GM18861 (cell line): Measurements from ENCODE around the gene RAB8B.

Source experiments
- ATAC-seq: cut with Tn5 transposase; IDR thresholded peaks from one replicate; pipeline ENCODE4 v1.9.1; 2021; ENCODE audit not compliant: unreplicated experiment

The RAB8B gene

GRCh38 chr15:63188926-63189871 is at the start of gene RAB8B:
TSS of gene RAB8B (plus strand) at chr15:63189606. CDS start at chr15:63189625, 19 bp downstream.
- ATAC-seq, result peak; percentile 42

GRCh38 chr15:63140936-63141335 is 48.5 kb upstream of the RAB8B start:
- no peak for ATAC-seq

GRCh38 chr15:63145426-63145825 is 44.0 kb upstream of the RAB8B start:
- ATAC-seq, result no peak

- ATAC-seq, result no peak
These were observed 42.7 kb upstream of the RAB8B start for GRCh38 chr15:63146684-63147083.

GRCh38 chr15:63151665-63152064 is 37.7 kb upstream of the RAB8B start:
- no peak for ATAC-seq

- no peak for ATAC-seq
These were observed 33.9 kb upstream of the RAB8B start for GRCh38 chr15:63155486-63155885.

- no peak for ATAC-seq
These were observed 33.2 kb upstream of the RAB8B start for GRCh38 chr15:63156086-63156710.

- no peak for ATAC-seq
These were observed 32.7 kb upstream of the RAB8B start for GRCh38 chr15:63156755-63157117.

- peak; percentile 59 for ATAC-seq
These were observed 32.1 kb upstream of the RAB8B start, which contains the start of gene RPS27L for GRCh38 chr15:63157118-63157843. TSS of gene RPS27L (minus strand) at chr15:63157477. CDS start at chr15:63157405, 72 bp downstream.

GRCh38 chr15:63157891-63158431 is 31.4 kb upstream of the RAB8B start:
- peak; percentile 31 for ATAC-seq

GRCh38 chr15:63160638-63161037 is 28.8 kb upstream of the RAB8B start:
- no peak for ATAC-seq

GRCh38 chr15:63163217-63163616 is 26.2 kb upstream of the RAB8B start:
- ATAC-seq, result no peak

GRCh38 chr15:63165166-63165859 is 24.1 kb upstream of the RAB8B start:
- no peak for ATAC-seq

GRCh38 chr15:63166219-63166618 is 23.2 kb upstream of the RAB8B start:
- no peak for ATAC-seq

GRCh38 chr15:63169788-63170187 is 19.6 kb upstream of the RAB8B start:
- no peak for ATAC-seq

- ATAC-seq, result no peak
These were observed 17.0 kb upstream of the RAB8B start for GRCh38 chr15:63172376-63172775.

- ATAC-seq, result no peak
These were observed 16.5 kb upstream of the RAB8B start for GRCh38 chr15:63172851-63173451.

- ATAC-seq, result no peak
These were observed 13.1 kb upstream of the RAB8B start for GRCh38 chr15:63176302-63176701.

- no peak for ATAC-seq
These were observed 11.4 kb upstream of the RAB8B start for GRCh38 chr15:63178034-63178433.

- ATAC-seq, result no peak
These were observed 8.7 kb upstream of the RAB8B start for GRCh38 chr15:63180746-63181145.
